Measurements from ENCODE around the gene KRTAP10-6.
"Not testable (repeated sequence)": the region's sequence is repeated elsewhere in the genome, so short reads cannot be mapped to it uniquely, and the experiment has no call there.

Gene KRTAP10-6

GRCh38 chr21:44578371-44579055 lies 13.8 kb downstream of the KRTAP10-6 start:
- DNase-seq (ENCODE audit: low read depth in 2 of 2): no peak

GRCh38 chr21:44576025-44576420 lies 16.3 kb downstream of the KRTAP10-6 start:
- DNase-seq (ENCODE audit: low read depth in 2 of 2): no peak

GRCh38 chr21:44575307-44576024 lies 16.8 kb downstream of the KRTAP10-6 start:
- no peak for DNase-seq (ENCODE audit: low read depth in 2 of 2)

GRCh38 chr21:44574457-44575306 lies 17.6 kb downstream of the KRTAP10-6 start:
- DNase-seq (ENCODE audit: low read depth in 2 of 2): no peak

GRCh38 chr21:44573630-44574456 lies 18.5 kb downstream of the KRTAP10-6 start, which contains the start of gene KRTAP10-4:
KRTAP10-4 (plus strand) TSS chr21:44573729; CDS start chr21:44573759, 30 bp downstream.
- not testable (repeated sequence) for DNase-seq (ENCODE audit: low read depth in 2 of 2)

- DNase-seq (ENCODE audit: low read depth in 2 of 2): no peak
These were observed 19.2 kb downstream of the KRTAP10-6 start for GRCh38 chr21:44572959-44573583.

GRCh38 chr21:44571844-44572782 lies 20.2 kb downstream of the KRTAP10-6 start:
- DNase-seq (ENCODE audit: low read depth in 2 of 2): no peak

GRCh38 chr21:44571296-44571695 lies 21.0 kb downstream of the KRTAP10-6 start:
- DNase-seq (ENCODE audit: low read depth in 2 of 2): no peak

GRCh38 chr21:44569861-44570517 lies 22.3 kb downstream of the KRTAP10-6 start:
- no peak for DNase-seq (ENCODE audit: low read depth in 2 of 2)

GRCh38 chr21:44568667-44569556 lies 23.4 kb downstream of the KRTAP10-6 start:
- DNase-seq (ENCODE audit: low read depth in 2 of 2): no peak

GRCh38 chr21:44568261-44568660 lies 24.0 kb downstream of the KRTAP10-6 start:
- no peak for DNase-seq (ENCODE audit: low read depth in 2 of 2)

- no peak for DNase-seq (ENCODE audit: low read depth in 2 of 2)
These were observed 24.7 kb downstream of the KRTAP10-6 start for GRCh38 chr21:44567481-44568171.

- no peak for DNase-seq (ENCODE audit: low read depth in 2 of 2)
These were observed 25.9 kb downstream of the KRTAP10-6 start for GRCh38 chr21:44566403-44566802.

GRCh38 chr21:44564886-44565598 lies 27.3 kb downstream of the KRTAP10-6 start:
- DNase-seq (ENCODE audit: low read depth in 2 of 2): no peak

GRCh38 chr21:44564099-44564498 lies 28.2 kb downstream of the KRTAP10-6 start:
- no peak for DNase-seq (ENCODE audit: low read depth in 2 of 2)

GRCh38 chr21:44558695-44559094 lies 33.6 kb downstream of the KRTAP10-6 start, which contains the start of gene KRTAP10-3:
KRTAP10-3 (minus strand) TSS chr21:44558795; CDS start chr21:44558715, 80 bp downstream.
- no peak for DNase-seq (ENCODE audit: low read depth in 2 of 2)

GRCh38 chr21:44558329-44558675 lies 34.0 kb downstream of the KRTAP10-6 start:
- not testable (repeated sequence) for DNase-seq (ENCODE audit: low read depth in 2 of 2)

Data from stimulated activated CD8-positive, alpha-beta memory T cell treated with anti-CD3 and anti-CD28 coated beads, Interleukin-7, amount 100 ng/mL, for 4 hours (primary cell).